Measurements from ENCODE around the gene PRKRA.

- TF ChIP-seq CTCF (IDR thresholded peaks at IDR 0.05) (no peak), POLR2A (IDR thresholded peaks at IDR 0.05) (no peak)
Observed at GRCh38 chr2:178412047-178412446, 38.9 kb downstream of the PRKRA start.
